GM23338 (cell line): Measurements from ENCODE around the gene RASL11B. TPM values are rescaled to one million over a fixed set of nuclear protein-coding genes. Genes with fewer than 3 reads are reported as not detected.

Experiments used
- ATAC-seq: fragments of 200-7000 bp; cut with Tn5 transposase; 3 replicates; pipeline ENCODE4 v1.9.1; 2020
- DNase-seq: peaks from one replicate; pipeline ENCODE4 v3.0.0-alpha.2; 2015; ENCODE audit warnings: low spot score
- H2AFZ ChIP-seq: fragments of 200-600 bp; sonication (generic); 2 replicates; pipeline ENCODE4 v1.8.0; 2016; ENCODE audit warnings: antibody characterized with exemption, mild to moderate bottlenecking, moderate library complexity
- H3F3A ChIP-seq: fragments of 200-600 bp; sonication (generic); replicated peaks from 2 replicates; pipeline ENCODE4 v1.8.0; 2017; ENCODE audit warnings: antibody characterized with exemption, mixed run types, low read depth
- H3K27ac ChIP-seq: fragments of 200-600 bp; sonication (generic); 2 replicates; pipeline ENCODE4 v1.6.1; 2016; ENCODE audit warnings: low read depth
- H3K27me3 ChIP-seq: fragments of 200-600 bp; sonication (generic); 2 replicates; pipeline ENCODE4 v1.8.0; 2016; ENCODE audit warnings: mild to moderate bottlenecking, mixed run types, moderate library complexity; ENCODE audit not compliant: insufficient read depth
- H3K36me3 ChIP-seq: fragments of 200-600 bp; sonication (generic); 2 replicates; pipeline ENCODE4 v1.8.0; 2016; ENCODE audit warnings: mild to moderate bottlenecking; ENCODE audit not compliant: insufficient read depth
- H3K4me1 ChIP-seq: fragments of 200-600 bp; sonication (generic); 2 replicates; pipeline ENCODE4 v1.8.0; 2016; ENCODE audit warnings: mild to moderate bottlenecking, moderate library complexity; ENCODE audit not compliant: insufficient read depth
- H3K4me2 ChIP-seq: fragments of 200-600 bp; sonication (generic); 2 replicates; pipeline ENCODE4 v1.7.1; 2017; ENCODE audit warnings: mixed run types
- H3K4me3 ChIP-seq: fragments of 200-600 bp; sonication (generic); 2 replicates; pipeline ENCODE4 v1.6.1; 2016; ENCODE audit warnings: mixed run types
- H3K79me2 ChIP-seq: fragments of 200-600 bp; sonication (generic); replicated peaks from 2 replicates; pipeline ENCODE4 v1.8.0; 2017; ENCODE audit warnings: mild to moderate bottlenecking; ENCODE audit not compliant: insufficient read depth
- H3K9me2 ChIP-seq: fragments of 200-600 bp; sonication (generic); 2 replicates; pipeline ENCODE4 v1.8.0; 2017; ENCODE audit not compliant: insufficient read depth
- H4K20me1 ChIP-seq: fragments of 200-600 bp; sonication (generic); replicated peaks from 2 replicates; pipeline ENCODE4 v1.8.0; 2017; ENCODE audit warnings: mild to moderate bottlenecking; ENCODE audit not compliant: insufficient read depth
- H3K27ac Mint-ChIP-seq: 2 replicates; pipeline ENCODE4 v1.8.0; 2020; ENCODE audit warnings: inconsistent platforms, mild to moderate bottlenecking, moderate library complexity, mixed read lengths
- H3K27me3 Mint-ChIP-seq: 3 replicates; pipeline ENCODE4 v1.8.0; 2022; ENCODE audit warnings: low read depth, mild to moderate bottlenecking, moderate library complexity, mixed read lengths, inconsistent platforms; ENCODE audit not compliant: insufficient read depth, poor library complexity
- H3K36me3 Mint-ChIP-seq: 3 replicates; pipeline ENCODE4 v1.8.0; 2021; ENCODE audit warnings: low read depth, mild to moderate bottlenecking, inconsistent platforms, moderate library complexity, mixed read lengths
- H3K4me1 Mint-ChIP-seq: 3 replicates; pipeline ENCODE4 v1.8.0; 2020; ENCODE audit warnings: mild to moderate bottlenecking, inconsistent platforms, mixed read lengths
- H3K4me3 Mint-ChIP-seq: 3 replicates; pipeline ENCODE4 v1.8.0; 2021; ENCODE audit warnings: moderate library complexity, mild to moderate bottlenecking, inconsistent platforms, mixed read lengths
- H3K9me3 Mint-ChIP-seq: 3 replicates; pipeline ENCODE4 v1.8.0; 2020; ENCODE audit warnings: moderate library complexity, mild to moderate bottlenecking, inconsistent platforms, mixed read lengths
- EZH2phosphoT487 ChIP-seq: fragments of 200-600 bp; sonication (generic); IDR thresholded peaks from one replicate; pipeline ENCODE4 v1.8.1; 2018; ENCODE audit warnings: antibody characterized with exemption; ENCODE audit not compliant: unreplicated experiment
- NANOG ChIP-seq: IDR thresholded peaks from 2 replicates; pipeline ENCODE4 v1.6.1; 2016; ENCODE audit warnings: antibody characterized with exemption, borderline replicate concordance
- POLR2AphosphoS5 ChIP-seq: IDR thresholded peaks from 2 replicates; pipeline ENCODE4 v1.6.1; 2016; ENCODE audit warnings: antibody characterized with exemption, low read depth
- STAT1 ChIP-seq: IDR thresholded peaks from one replicate; pipeline ENCODE4 v1.6.1; 2016; ENCODE audit warnings: antibody characterized with exemption; ENCODE audit not compliant: unreplicated experiment
- ZNF331 ChIP-seq: fragments of 250-450 bp; sonication (Bioruptor Pico); IDR thresholded peaks from 2 replicates; pipeline ENCODE4 v1.5.0; 2020; ENCODE audit warnings: low read depth, mild to moderate bottlenecking, moderate library complexity
- polyA plus RNA-seq: library from polyadenylated mRNA; unstranded; fragments of >200 nt; fragmentation: Nextera tagmentation; extraction: Ambion mirVana; gene quantifications from 2 replicates; pipeline ENCODE4 v1.2.1, GENCODE V29; 2016
- total RNA-seq: library from RNA; depleted of rRNA; stranded (reverse); fragments of >200 nt; shearing (Covaris generic); gene quantifications from 2 replicates; pipeline ENCODE4 v1.2.3, GENCODE V29; 2014
- TF ChIP-seq, protein P1 (sequence below), 2 experiments: fragments of 200-600 bp in 1 of 2; sonication (generic) in 1 of 2; conservative IDR thresholded peaks; 2 replicates each; pipeline versions ENCODE4 v1.5.1 to v1.6.1; 2016 to 2017; ENCODE audit warnings: antibody characterized with exemption in 2 of 2, low read depth in 2 of 2, mild to moderate bottlenecking in 2 of 2, moderate library complexity in 1 of 2
- TF ChIP-seq, protein P2 (sequence below): fragments of 250-450 bp; sonication (Bioruptor Pico); IDR thresholded peaks from 2 replicates; pipeline ENCODE4 v1.5.0; 2020; ENCODE audit warnings: mild to moderate bottlenecking, moderate library complexity

The RASL11B gene
- total and polyA plus RNA-seq, 2 experiments from 2014 or later: 69.7 to 100.0 TPM

DNA sequence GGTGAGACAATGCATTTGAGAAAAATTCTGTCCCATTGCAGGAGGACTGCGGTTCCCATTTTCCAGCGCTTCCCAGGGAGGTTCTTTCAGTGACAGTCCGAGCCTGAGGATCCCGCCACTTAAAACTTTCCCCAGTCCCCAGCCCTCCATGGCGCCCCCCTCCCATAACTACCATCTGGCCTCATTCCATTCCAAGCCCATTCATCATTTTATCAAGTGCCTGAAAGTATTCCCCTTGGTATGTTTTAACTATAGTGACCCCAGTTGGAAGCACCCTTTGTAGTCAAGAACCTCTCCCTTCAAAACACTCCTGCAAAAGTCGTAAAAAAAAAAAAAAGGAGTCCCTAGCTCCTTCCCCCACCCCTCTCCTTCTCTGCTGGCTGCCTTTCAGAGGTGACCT is 1.2 kb downstream of the RASL11B start:
- H3K4me3 Mint-ChIP-seq: peak overlapping the region; percentile 91
- peaks cover 13% of the 10 kb centered on the region for H3K27me3 Mint-ChIP-seq
- Histone ChIP-seq H3K27ac (peak overlapping the region; percentile 81), H3K27me3 (no peaks in the 10 kb centered on the region), H4K20me1 (peaks cover 27% of the 10 kb centered on the region), H3K9me2 (no peaks in the 10 kb centered on the region), H3K4me2 (peak overlapping the region; percentile 98), H3F3A (peaks cover 57% of the 10 kb centered on the region), H3K4me3 (peak overlapping the region; percentile 98), H2AFZ (no peak overlapping the region), H3K36me3 (peaks cover 36% of the 10 kb centered on the region), H3K4me1 (peaks cover 58% of the 10 kb centered on the region), H3K79me2 (peaks cover 35% of the 10 kb centered on the region)
- H3K36me3 Mint-ChIP-seq: peaks cover 58% of the 10 kb centered on the region
- H3K27ac Mint-ChIP-seq: peak overlapping the region; percentile 62
- no peak; the same call in 2 of the 3 replicates for ATAC-seq
- TF ChIP-seq ZNF331 (CRISPR knock-in tag) (no peak), POLR2AphosphoS5 (no peak), EZH2phosphoT487 (no peak), NANOG (no peak), STAT1 (no peak)
- H3K9me3 Mint-ChIP-seq: peaks cover 8% of the 10 kb centered on the region
- no peak for DNase-seq
- peaks cover 71% of the 10 kb centered on the region for H3K4me1 Mint-ChIP-seq

DNA sequence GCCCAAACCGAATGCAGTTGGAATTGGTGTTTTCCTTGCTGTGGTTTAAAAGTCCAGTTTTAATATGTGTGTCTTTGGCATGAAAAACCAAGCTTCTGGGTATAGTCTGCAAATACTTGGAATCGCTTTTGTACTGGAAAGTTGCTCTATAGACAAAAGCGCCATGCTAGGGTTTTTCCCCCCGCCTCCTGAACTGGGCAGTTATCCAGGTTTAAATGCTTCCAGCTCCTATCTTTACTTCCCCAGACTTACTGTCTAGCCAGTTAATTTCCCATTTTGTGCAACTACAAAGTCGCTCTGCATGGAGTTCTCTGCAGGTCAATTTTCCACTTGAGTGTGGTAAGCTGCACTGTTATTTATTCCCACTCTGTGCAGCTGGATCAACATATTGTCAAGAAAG is 2.7 kb downstream of the RASL11B start:
- peaks cover 36% of the 10 kb centered on the region for H3K36me3 ChIP-seq
- ATAC-seq: no peak
- H3F3A ChIP-seq: peaks cover 59% of the 10 kb centered on the region
- peaks cover 50% of the 10 kb centered on the region for H3K4me1 ChIP-seq
- no peak for DNase-seq
- TF ChIP-seq, protein P1, sequence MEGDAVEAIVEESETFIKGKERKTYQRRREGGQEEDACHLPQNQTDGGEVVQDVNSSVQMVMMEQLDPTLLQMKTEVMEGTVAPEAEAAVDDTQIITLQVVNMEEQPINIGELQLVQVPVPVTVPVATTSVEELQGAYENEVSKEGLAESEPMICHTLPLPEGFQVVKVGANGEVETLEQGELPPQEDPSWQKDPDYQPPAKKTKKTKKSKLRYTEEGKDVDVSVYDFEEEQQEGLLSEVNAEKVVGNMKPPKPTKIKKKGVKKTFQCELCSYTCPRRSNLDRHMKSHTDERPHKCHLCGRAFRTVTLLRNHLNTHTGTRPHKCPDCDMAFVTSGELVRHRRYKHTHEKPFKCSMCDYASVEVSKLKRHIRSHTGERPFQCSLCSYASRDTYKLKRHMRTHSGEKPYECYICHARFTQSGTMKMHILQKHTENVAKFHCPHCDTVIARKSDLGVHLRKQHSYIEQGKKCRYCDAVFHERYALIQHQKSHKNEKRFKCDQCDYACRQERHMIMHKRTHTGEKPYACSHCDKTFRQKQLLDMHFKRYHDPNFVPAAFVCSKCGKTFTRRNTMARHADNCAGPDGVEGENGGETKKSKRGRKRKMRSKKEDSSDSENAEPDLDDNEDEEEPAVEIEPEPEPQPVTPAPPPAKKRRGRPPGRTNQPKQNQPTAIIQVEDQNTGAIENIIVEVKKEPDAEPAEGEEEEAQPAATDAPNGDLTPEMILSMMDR (conservative IDR thresholded peaks at IDR 0.05; ENCODE audit: low read depth in 2 of 2): no peak
- no peak for TF ChIP-seq ZNF331 (CRISPR knock-in tag)
- TF ChIP-seq EZH2phosphoT487: no peak
- TF ChIP-seq NANOG: no peak
- TF ChIP-seq, protein P2, sequence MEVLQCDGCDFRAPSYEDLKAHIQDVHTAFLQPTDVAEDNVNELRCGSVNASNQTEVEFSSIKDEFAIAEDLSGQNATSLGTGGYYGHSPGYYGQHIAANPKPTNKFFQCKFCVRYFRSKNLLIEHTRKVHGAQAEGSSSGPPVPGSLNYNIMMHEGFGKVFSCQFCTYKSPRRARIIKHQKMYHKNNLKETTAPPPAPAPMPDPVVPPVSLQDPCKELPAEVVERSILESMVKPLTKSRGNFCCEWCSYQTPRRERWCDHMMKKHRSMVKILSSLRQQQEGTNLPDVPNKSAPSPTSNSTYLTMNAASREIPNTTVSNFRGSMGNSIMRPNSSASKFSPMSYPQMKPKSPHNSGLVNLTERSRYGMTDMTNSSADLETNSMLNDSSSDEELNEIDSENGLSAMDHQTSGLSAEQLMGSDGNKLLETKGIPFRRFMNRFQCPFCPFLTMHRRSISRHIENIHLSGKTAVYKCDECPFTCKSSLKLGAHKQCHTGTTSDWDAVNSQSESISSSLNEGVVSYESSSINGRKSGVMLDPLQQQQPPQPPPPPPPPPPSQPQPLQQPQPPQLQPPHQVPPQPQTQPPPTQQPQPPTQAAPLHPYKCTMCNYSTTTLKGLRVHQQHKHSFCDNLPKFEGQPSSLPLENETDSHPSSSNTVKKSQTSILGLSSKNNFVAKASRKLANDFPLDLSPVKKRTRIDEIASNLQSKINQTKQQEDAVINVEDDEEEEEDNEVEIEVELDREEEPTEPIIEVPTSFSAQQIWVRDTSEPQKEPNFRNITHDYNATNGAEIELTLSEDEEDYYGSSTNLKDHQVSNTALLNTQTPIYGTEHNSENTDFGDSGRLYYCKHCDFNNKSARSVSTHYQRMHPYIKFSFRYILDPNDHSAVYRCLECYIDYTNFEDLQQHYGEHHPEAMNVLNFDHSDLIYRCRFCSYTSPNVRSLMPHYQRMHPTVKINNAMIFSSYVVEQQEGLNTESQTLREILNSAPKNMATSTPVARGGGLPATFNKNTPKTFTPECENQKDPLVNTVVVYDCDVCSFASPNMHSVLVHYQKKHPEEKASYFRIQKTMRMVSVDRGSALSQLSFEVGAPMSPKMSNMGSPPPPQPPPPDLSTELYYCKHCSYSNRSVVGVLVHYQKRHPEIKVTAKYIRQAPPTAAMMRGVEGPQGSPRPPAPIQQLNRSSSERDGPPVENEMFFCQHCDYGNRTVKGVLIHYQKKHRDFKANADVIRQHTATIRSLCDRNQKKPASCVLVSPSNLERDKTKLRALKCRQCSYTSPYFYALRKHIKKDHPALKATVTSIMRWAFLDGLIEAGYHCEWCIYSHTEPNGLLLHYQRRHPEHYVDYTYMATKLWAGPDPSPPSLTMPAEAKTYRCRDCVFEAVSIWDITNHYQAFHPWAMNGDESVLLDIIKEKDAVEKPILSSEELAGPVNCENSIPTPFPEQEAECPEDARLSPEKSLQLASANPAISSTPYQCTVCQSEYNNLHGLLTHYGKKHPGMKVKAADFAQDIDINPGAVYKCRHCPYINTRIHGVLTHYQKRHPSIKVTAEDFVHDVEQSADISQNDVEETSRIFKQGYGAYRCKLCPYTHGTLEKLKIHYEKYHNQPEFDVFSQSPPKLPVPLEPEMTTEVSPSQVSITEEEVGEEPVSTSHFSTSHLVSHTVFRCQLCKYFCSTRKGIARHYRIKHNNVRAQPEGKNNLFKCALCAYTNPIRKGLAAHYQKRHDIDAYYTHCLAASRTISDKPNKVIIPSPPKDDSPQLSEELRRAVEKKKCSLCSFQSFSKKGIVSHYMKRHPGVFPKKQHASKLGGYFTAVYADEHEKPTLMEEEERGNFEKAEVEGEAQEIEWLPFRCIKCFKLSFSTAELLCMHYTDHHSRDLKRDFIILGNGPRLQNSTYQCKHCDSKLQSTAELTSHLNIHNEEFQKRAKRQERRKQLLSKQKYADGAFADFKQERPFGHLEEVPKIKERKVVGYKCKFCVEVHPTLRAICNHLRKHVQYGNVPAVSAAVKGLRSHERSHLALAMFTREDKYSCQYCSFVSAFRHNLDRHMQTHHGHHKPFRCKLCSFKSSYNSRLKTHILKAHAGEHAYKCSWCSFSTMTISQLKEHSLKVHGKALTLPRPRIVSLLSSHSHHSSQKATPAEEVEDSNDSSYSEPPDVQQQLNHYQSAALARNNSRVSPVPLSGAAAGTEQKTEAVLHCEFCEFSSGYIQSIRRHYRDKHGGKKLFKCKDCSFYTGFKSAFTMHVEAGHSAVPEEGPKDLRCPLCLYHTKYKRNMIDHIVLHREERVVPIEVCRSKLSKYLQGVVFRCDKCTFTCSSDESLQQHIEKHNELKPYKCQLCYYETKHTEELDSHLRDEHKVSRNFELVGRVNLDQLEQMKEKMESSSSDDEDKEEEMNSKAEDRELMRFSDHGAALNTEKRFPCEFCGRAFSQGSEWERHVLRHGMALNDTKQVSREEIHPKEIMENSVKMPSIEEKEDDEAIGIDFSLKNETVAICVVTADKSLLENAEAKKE (CRISPR knock-in tag): no peak
- Mint-ChIP-seq H3K27ac (peak overlapping the region; percentile 75), H3K27me3 (peaks cover 10% of the 10 kb centered on the region), H3K36me3 (peaks cover 54% of the 10 kb centered on the region), H3K4me3 (peak overlapping the region; percentile 91), H3K9me3 (no peaks in the 10 kb centered on the region), H3K4me1 (peaks cover 73% of the 10 kb centered on the region)
- peak overlapping the region; percentile 81 for H3K27ac ChIP-seq
- peak overlapping the region; percentile 98 for H3K4me2 ChIP-seq
- H3K4me3 ChIP-seq: peak overlapping the region; percentile 98
- no peaks in the 10 kb centered on the region for H3K27me3 ChIP-seq
- no peaks in the 10 kb centered on the region for H3K9me2 ChIP-seq
- H3K79me2 ChIP-seq: peaks cover 35% of the 10 kb centered on the region
- peaks cover 27% of the 10 kb centered on the region for H4K20me1 ChIP-seq
- no peak overlapping the region for H2AFZ ChIP-seq
